Testis (tissue), 2 donors: ENCODE results near the gene PEX19.

Source experiments
- POLR2A ChIP-seq: fragments of 450-650 bp; IDR thresholded peaks from one replicate; pipeline ENCODE4 v1.6.1; 2017; ENCODE audit warnings: antibody characterized with exemption, mild to moderate bottlenecking, moderate library complexity
- TF ChIP-seq, protein P1 (sequence below), 3 experiments: fragments of 450-650 bp in 2 of 3; fragments of 200-600 bp in 1 of 3; sonication (generic) in 1 of 3; IDR thresholded peaks; one replicate each; pipeline ENCODE4 v1.5.1; 2016 to 2019; ENCODE audit warnings: antibody characterized with exemption in 3 of 3, mild to moderate bottlenecking in 2 of 3, moderate library complexity in 1 of 3

DNA sequence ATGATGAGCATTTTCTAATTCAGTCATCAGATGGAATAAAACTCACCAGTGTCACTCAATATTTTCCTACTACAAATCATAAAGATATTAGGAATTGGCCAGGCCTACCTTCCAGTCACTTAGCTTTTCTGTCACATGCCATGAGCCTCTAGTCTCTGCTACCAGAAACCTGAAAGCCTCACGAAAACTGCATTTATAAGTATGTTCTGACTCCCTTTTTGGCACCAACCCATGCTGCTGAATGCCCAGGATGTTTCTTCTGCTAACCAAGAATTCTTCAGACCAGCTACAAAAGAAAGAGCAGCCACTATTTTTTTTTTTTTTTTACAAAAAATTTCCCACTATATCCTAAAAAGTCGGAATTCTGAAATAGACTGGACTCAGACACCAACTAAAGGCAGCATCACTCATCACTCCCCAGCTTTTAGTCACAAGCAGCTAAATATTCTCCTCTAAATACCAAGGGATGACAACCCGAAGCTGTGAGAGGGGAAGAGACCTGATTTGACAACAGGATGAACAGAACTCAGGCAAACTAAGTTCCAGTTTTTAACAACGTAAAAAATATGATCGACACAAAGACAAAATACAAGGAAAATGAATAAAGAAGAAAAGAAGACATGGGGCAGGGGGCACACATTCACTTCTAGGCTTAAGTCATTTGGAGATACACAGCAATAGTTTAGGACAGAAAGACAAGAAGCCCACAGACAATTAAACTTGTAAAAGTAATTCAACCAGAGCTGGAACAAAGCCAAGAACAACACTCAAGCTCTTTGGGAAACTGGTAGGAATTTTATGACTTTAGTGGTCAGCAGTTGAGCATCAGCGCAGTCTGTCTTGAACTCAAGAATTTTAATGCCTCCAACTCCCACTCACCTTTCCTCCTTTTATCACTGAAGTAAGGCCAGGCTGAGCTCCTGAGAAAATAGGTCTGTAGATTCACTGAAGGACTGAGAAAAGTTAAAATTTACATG lies 24.2 kb downstream of the PEX19 start:
- TF ChIP-seq, protein P1, sequence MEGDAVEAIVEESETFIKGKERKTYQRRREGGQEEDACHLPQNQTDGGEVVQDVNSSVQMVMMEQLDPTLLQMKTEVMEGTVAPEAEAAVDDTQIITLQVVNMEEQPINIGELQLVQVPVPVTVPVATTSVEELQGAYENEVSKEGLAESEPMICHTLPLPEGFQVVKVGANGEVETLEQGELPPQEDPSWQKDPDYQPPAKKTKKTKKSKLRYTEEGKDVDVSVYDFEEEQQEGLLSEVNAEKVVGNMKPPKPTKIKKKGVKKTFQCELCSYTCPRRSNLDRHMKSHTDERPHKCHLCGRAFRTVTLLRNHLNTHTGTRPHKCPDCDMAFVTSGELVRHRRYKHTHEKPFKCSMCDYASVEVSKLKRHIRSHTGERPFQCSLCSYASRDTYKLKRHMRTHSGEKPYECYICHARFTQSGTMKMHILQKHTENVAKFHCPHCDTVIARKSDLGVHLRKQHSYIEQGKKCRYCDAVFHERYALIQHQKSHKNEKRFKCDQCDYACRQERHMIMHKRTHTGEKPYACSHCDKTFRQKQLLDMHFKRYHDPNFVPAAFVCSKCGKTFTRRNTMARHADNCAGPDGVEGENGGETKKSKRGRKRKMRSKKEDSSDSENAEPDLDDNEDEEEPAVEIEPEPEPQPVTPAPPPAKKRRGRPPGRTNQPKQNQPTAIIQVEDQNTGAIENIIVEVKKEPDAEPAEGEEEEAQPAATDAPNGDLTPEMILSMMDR (IDR thresholded peaks at IDR 0.05) = no peak
- TF ChIP-seq POLR2A = no peak
